HG03521 (cell line): ENCODE results near the gene NUFIP1.
"Not testable (repeated sequence)": the region's sequence is repeated elsewhere in the genome, so short reads cannot be mapped to it uniquely, and the experiment has no call there.

Experiments
- ATAC-seq: cut with Tn5 transposase; IDR thresholded peaks from one replicate; pipeline ENCODE4 v1.9.1; 2021; ENCODE audit warnings: mild to moderate bottlenecking, moderate library complexity; ENCODE audit not compliant: unreplicated experiment

Gene NUFIP1

DNA sequence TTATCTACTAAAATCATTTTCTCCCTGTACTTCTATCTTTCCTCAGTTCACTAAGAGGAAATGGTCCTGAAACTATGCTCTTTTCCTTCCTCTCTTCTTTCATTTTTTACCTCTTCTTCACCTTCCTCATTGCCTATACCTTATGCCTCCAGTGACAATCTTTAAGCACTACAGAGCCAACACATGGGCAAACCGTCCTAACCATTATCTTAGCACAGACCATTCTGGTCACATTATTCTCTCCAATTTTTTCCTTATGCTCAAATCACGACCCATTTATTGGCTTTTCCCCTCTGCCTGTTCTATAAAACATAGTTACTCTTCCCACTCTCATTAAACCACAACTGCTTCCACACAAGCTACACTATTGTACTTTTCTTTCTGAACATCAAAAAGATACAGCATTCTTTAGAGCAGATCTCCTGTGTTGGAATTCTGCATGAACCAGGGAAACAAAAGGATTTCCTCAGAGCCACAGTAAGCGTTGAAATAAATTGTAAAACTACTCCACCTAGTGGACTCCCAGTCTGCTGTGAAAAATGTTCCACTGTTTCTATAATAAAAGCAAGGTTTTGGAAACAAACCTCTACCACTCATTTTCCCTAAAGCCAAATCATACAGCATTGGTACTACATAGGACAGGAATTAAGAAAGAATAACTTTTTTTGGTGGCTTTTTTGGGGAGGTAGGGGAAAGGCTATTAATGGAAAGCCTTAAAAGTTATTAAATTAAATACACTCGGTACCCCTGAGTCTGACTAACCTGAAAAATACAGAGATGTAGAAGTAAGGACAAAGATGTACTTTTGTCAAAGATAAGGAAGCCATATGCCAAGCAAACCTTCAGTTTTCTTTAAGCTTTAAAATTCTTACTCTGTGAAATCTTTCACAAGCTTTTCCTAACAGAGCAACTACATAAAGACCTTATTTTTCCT, 19.5 kb downstream of the NUFIP1 start:
- no peak for ATAC-seq

DNA sequence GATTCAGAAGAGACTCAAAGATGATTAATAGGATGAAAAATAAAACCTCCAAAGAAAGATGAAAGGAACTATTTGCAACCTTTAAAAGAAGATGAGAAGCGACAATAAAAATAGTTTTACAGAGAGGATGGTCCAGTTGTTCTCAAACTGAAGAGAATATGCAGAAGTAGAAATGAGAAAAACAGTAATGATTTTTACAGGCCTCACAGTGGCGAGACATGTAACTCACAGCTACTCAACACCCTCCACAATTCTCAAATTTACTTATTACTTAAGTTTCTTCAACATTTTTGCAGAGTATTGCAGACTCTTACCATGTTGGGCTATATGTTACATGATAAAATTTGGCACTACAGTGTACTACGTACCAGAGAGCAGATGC, 20.8 kb downstream of the NUFIP1 start:
- ATAC-seq, result no peak

DNA sequence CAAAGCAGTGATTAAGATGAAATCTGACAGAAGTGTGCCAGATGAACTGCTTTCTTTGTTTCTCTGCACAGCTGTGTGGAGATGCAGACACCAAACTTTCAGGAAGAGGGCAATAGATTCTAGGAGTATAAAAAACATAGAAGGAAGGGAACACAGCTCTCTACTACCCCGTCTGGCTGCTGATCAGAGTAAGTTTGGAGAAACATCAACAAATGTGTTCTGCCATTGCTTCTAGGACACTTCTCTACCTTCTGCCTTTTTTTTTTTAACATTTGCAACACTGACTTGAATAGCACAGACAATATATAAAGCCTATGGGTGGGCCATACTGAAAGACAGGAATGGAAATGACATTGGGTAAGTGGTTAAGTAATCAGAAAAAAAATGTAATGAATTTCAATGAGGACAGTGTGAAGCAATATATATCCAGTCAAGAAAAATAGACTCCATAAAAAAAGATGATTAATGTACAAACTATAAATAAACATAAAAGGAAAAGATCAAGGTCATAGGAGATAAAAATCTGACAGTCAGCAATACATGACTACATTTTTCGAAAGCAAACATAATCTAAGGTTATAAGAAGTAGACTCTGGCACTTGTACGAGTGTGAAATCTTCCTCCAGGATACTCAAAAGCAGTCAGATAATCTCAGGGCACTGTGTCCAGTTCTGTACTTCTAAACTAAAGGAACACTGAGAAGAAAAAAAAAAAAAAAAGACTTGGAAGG, 21.4 kb downstream of the NUFIP1 start:
- ATAC-seq, result no peak

DNA sequence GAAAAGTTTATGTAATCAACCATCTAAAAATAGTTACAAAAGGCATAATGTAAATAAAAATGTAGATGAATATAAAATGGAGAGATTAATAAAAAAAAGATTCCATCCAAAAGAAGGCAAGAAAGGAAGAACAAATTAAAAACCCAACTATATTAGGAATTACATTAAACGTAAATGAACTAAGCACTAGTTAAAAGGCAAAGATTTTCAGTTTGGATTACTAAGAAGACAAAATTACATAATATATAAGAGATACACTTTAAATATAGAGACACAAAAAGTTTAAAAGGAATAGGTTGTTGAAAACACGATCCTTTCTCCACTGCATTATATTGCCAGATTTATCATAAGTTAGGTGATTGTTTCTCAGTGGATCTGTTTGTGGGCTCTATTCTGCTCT, 27.3 kb downstream of the NUFIP1 start:
- ATAC-seq, result no peak

DNA sequence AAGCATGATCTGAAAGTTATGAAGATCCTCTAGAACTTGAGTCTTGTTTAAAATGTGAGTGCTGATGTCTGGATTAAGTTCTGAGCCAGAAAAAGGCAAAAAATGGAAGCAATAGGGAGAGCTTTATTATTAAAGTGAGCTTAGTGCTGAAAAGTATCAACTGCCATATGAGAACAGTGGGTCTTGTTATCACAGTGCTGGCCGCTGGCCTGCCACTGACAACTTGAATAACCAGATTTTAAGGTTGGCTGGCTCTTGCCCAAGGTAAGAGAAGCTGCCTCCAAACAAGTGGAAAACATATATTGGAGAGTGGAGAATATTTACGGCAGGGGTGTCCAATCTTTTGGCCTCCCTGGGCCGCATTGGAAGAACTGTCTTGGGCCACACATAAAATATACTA, 33.9 kb downstream of the NUFIP1 start:
- no peak for ATAC-seq

DNA sequence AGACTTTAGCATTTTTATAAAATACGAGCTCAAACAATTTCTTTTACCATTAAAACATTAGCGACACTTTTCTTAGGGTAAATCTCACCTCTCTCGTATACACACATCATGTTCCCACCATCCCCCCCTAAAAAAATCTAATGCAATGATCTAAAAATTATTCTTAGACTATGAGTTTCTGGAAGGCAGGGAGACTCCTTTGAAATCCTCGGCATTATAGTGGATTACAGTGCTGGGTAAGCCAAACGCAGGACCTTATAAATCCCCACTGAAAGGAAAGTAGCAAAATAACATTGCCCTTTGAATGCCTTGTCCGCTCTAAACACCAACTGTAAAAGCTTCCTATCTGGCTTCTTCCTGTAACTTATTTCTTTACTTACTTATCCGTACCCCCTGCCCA, 35.0 kb downstream of the NUFIP1 start:
- no peak for ATAC-seq

DNA sequence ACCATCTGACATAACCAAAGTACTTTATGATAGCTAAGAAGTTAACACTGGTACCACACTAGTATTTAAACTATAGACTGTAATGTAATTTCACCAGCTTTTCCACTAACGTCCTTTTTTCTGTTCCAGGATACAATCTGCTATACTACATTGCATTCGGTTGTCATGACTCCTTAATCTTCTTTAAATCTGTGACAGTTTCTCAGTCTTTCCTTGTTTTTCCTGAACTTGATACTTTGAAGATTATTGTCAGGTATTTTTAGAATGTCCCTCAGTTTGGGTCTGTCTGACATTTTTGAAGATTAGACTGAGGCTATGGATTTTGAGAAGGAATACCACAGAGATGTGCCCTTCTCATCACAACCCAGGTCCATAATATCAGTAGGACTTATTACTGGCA, 36.6 kb downstream of the NUFIP1 start:
- no peak for ATAC-seq

DNA sequence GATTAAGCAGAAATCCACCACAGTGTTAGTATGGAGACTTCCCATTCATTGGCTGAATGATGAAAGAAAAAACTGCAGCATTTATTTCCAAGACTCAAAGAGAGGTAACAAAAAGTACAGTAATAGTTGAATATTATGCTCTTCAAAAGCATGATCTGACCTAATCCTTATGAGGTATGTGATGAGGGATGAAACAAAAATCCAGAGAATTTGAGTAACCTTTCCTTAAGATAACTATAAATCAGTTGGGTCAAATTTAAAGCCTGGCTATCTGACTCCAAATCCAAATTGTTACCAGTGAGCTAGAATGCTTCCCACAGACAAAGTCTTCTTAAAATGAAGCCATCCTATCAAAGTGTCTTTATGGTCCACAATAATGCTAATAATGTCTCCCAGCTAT, 38.1 kb downstream of the NUFIP1 start:
- no peak for ATAC-seq

DNA sequence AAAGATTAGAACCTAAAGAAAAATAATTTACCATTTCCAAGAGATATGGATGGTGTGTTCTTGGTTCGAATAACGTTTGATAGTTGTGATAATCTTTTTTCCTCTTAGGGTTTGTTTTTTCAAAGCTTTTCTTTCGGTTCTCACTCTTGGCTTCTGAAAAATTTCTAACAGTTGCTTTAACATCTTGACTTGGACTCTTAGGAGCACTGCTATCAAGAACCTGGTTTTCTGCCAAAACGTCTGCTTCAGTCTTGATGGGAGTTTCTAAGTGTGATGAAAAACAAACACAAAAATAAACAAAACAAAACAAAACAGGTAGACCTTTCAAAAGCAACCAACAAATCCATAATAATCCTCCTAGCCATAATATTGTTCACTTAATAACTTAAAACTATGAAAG, 45.9 kb downstream of the NUFIP1 start:
- not testable (repeated sequence) for ATAC-seq

DNA sequence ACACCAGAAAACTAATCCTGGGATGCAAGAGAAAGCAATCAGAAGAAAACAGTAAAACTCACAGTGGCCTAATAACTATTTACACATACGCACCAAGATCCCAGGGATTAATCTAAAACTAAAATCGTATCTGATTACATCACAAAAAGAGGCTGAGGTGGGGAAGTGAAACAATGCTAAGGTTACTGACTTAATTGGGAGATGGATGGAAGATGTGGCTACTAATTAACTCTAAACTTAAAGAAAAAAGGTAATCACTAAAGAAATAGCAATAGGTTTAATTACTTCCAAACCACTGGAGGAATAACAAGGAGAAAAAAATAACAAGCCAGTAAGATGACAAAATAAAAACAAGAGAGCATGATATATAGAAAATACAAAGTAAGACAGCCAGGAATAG, 50.4 kb downstream of the NUFIP1 start:
- no peak for ATAC-seq

DNA sequence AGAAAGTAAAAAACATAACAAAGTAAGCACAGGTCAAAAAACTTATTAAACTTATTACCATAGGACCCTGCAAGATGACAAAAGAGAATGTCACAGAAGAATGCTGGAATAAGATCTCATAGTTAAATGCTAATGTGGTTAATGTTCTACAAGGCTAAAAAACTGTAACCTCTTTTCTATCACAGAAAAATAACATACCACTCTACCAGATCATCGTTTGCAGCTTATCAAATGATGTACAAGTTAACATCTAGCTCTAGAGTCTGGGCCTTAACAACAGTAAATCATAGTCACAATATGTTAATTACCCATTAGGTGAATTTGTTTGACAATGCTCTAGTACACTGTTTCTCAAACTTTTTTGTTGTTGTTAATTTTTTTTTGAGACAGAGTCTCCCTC, 53.0 kb downstream of the NUFIP1 start:
- no peak for ATAC-seq

DNA sequence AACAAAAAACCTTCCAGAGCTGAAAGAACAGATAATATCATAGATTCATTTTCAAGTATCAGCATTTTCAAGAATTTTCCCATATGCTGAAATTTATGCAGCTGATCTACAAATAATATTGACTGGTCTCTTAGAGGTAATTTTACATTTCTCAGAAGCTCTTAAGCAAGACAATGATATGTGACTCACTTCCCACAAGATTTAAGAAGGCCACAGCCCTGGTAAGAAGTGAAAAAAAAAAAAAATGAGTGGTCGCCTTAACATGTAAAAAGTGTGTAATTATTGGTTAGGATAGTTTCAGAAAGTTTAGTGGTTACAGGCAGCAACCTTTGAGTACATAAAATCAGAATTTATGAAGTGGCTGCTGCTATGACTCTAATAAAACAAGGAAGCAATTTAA, 54.5 kb downstream of the NUFIP1 start:
- no peak for ATAC-seq

DNA sequence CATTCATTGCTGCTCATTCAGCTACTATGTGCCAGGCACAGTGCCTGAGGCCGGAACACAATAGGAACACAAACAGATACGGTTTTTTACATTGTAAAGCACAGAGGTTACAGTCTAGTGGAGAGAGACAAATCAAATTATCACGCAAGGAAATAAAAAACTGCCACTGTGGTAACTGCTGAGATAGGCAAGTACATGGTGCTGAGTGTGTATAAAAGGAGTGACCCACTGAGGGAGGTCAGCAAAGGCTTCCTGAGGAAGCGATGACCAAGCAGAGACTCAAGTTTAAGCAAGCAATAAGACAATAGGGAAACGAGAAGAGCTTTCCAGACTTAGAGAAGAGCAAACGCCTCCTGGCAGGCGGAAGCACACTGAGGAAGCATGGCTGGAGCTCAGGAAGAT, 56.4 kb downstream of the NUFIP1 start:
- ATAC-seq, result no peak

DNA sequence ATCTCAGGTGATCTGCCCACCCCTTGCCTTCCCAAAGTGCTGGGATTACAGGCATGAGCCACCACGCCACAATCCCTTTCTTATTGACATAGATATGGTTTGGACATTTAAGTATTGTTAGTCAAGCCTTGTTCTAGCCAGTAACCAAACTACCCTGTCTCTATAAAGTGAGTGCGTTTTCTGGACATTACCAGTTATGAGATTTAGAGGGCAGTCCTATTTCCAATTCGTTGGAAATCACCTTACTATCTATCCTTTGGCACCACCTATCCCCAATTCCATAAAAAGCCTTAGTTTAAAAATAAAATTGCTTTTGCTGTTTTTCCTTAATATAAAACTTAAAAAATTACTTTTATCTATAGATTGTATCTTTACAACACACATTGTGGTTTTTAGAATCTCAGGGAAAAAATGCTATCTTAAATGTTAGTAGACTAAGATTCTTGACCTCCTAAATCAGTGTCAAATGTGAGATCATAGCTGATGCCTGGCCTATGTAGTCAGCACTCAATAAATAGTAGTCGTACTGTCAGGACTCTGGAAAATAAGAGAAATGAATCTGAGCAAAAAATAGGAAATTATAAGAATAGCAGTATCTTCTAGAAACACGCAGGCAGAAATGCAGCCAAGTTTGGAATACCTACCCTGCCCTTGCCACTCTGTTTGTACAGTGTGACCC, 57.0 kb downstream of the NUFIP1 start:
- ATAC-seq, result no peak

DNA sequence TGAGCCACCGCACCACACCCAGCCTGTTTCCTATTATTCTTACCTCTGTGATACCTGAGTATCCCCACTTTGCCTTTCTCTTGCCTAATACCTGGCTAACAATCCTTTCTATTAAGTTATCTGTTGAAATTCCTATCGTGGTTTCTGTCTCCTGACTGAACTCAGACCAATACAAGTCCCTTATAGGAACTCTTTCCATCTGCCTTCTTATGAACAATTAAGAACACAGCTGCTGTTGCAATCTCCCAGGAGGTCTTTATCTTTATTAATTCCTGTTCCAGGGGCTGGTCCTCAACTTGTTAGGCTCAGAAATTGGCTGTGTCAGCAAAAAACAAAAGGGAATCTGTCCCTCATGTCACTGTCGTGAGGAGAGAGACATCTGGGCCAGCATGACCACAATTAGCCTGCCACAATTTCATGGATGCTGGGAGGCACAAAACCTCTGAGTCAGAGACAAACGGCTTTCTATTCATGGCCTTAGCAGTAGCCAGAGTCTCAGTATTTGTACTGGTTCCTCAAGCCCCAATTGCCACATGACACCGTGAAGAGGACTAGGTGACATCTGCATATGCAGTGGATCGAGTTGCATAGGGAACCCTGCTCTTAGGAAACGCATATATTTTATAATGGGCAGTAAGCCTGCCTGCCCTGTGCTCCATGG, 58.2 kb downstream of the NUFIP1 start:
- no peak for ATAC-seq

DNA sequence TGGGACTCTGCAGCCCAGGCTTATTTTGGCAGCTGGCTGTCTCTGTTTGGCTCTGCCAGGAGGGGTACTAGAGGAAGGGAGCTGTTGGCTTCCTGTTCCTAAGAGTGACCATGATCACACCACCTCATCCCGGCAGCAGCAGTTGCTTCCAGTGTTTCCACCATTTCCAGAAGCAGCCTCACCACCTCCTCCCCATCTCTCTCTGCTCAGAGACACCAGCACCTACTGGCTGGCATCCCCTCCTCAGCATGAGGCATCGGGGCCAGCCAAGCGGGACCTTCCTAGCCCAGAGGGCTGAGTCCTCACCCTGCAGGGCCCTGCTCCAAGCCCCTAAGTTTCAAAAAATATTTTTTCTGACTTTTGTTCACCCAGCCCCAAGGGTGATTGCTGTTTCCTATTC, 59.0 kb downstream of the NUFIP1 start:
- no peak for ATAC-seq

DNA sequence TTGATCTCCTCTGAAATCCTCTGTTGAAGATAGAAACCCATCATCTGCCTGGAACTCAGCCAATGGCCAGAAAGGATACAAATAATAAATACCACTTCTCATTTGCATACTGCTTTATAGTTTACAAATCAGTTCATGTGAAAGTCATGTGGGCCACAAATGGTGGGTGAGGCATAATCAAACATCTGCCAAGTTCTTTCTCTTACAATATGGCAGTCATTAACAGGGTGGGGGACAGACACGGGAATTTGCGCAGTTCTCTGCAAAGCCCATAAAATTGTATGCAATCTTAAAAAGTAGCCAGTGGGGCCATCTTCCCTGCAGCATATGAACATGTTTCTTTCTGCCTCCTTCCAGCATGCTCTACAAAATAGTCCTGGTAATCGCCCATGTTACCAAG, 59.6 kb downstream of the NUFIP1 start:
- ATAC-seq, result no peak

DNA sequence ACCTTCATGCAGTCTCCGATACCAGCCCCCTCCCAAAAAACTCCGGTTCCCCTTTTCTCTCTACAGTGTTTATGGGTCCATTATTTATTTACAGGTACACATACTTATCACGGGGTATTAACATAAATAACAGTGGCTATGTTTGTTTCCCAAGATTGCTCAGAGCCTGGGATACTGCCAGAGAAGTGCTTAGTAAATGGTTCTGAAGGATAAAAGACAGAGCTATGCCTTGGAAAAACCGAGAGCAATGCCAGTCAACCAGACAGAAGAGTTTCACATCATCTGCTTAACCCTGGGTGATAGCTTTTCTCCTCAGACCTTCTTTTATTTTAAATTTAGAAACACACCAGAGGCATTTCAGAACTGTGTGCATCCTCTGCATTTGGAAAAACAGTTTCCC, 61.3 kb downstream of the NUFIP1 start:
- ATAC-seq, result no peak

DNA sequence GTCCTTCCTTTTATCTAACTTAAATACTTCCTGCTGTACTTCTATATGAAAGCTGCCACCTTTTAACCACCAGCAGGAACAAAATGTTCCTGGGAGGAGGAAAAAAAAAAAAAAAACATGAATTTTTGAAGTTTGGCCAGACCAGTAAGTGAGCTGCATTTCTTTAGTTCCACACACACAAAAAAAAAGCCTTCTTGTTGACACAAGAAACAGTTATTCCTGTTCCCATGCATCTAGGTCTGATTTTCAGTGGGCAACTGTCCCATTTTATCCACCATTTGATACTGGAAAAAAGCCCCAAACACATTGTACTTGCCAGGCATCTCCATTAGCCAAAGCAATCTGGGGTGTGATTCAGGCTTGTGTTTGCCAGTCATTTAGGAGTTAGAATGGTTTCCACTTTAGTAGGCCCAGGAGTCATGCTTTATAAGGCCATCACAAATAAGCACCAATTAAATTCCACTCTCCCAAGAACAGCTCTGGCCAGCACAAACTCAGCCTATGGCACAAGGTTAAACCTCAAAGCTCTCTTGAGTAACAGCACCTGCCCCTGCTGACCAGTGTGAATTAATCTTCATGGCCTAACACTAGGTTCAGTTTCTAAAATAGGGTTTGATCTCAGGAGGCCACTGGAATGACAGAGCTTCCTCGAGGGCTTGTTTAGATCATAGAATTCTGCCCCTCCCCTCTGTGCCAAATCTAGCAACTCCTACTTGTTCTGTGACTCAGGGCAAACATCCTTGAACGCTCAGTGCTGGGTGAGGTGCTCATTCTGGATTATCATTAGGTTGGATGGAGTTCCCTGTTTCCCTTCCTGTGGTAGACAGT, 67.1 kb downstream of the NUFIP1 start:
- ATAC-seq, result no peak

DNA sequence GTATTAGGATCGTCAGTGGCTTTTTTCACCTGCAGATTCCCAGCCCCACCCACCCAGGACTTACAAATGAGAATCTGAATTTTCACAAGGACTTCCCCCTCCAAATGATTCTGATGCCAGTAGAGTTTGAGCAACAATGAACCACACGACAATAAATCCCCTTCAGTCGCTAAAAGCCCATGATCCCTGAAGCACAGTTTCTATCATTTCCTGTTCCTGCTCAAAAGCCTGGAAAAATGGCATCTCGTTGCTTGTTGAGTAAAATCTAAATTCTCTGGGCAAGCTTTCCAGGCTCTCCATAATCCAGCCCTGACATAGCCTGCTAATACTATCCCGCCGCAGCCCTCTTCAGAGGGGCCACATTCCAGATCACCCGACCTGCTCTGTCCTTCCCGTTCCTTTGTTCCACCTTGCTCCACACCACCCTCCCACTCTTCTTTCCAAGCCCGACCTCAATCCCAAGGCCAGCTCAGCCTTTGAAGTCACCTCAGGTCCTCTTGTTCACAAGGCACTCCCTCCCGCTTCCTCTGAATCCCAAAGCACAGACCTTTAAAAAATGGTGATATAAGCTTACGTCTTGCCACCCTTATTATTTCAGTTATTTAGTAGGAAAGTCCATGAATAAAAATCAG, 67.9 kb downstream of the NUFIP1 start:
- no peak for ATAC-seq
